A549 (cell line): ENCODE data around the gene CASP9. TPM values are rescaled to one million over a fixed set of nuclear protein-coding genes. Genes with fewer than 3 reads are reported as not detected.

Experiments used
- ATAC-seq, 2 experiments: fragments of 200-7000 bp in 1 of 2; fragments of >200 bp in 1 of 2; cut with Nextera tagmentation in 1 of 2; cut with Tn5 transposase in 1 of 2; 3 replicates each; pipeline versions ENCODE4 v1.8.0 to v1.9.1; 2018 to 2020; ENCODE audit warnings: mild to moderate bottlenecking in 1 of 2, moderate library complexity in 1 of 2
- CTCF ChIA-PET: fragments of 300-600 bp; sonication (Branson Sonifier 250); formaldehyde crosslinking; extraction: SDS; loops from one replicate; lab custom pipeline; 2021; ENCODE audit warnings: antibody characterized with exemption, inconsistent platforms; lab: Yijun Ruan, JAX
- POLR2A ChIA-PET: fragments of 350-600 bp; formaldehyde crosslinking; extraction: SDS; loops from one replicate; lab custom pipeline; 2021; ENCODE audit warnings: antibody characterized with exemption, inconsistent platforms; lab: Yijun Ruan, JAX
- DNase-seq, 2 experiments: peaks; one replicate each; pipeline versions ENCODE4 v3.0.0 to v3.0.0-alpha.2; 2011 to 2016; ENCODE audit warnings: low read depth in 1 of 2, low spot score in 1 of 2
- FAIRE-seq: peaks from 2 replicates; lab custom pipeline; 2011; peaks lifted over from hg19 to GRCh38; lab: Jason Lieb, UNC
- H3K27ac ChIP-seq, 2 experiments: fragments of >200 bp; sonication (Bioruptor Twin); formaldehyde crosslinking; 3 replicates each; pipeline ENCODE4 v1.5.1; 2016 to 2017
- H3K4me1 ChIP-seq: fragments of >200 bp; sonication (Bioruptor Twin); formaldehyde crosslinking; 3 replicates; pipeline ENCODE4 v1.6.1; 2016
- H3K4me2 ChIP-seq: fragments of >200 bp; sonication (Bioruptor Twin); formaldehyde crosslinking; 3 replicates; pipeline ENCODE4 v1.6.1; 2016
- H3K4me3 ChIP-seq: fragments of >200 bp; sonication (Bioruptor Twin); formaldehyde crosslinking; 3 replicates; pipeline ENCODE4 v1.5.1; 2016
- H3K9me3 ChIP-seq: fragments of >200 bp; sonication (Bioruptor Twin); formaldehyde crosslinking; 3 replicates; pipeline ENCODE4 v1.6.1; 2016
- CBX8 ChIP-seq: fragments of 200-600 bp; sonication (generic); IDR thresholded peaks from 2 replicates; pipeline ENCODE4 v1.6.1; 2016
- CEBPB ChIP-seq, 2 experiments: fragments of >200 bp in 1 of 2; sonication (Bioruptor Twin) in 1 of 2; formaldehyde crosslinking in 1 of 2; IDR thresholded peaks; 2 replicates each; pipeline ENCODE4 v1.6.1; 2012 to 2016
- EHF ChIP-seq: fragments of 250-450 bp; sonication (Bioruptor Pico); IDR thresholded peaks from 2 replicates; pipeline ENCODE4 v1.5.0; 2020; ENCODE audit warnings: mild to moderate bottlenecking
- ELK1 ChIP-seq: fragments of 150-350 bp; IDR thresholded peaks from 2 replicates; pipeline ENCODE4 v1.6.1; 2014; ENCODE audit warnings: low read depth, mild to moderate bottlenecking, low read length
- HOXA7 ChIP-seq: fragments of 250-450 bp; sonication (Bioruptor Pico); IDR thresholded peaks from 2 replicates; pipeline ENCODE4 v1.5.0; 2020; ENCODE audit warnings: mild to moderate bottlenecking, moderate library complexity
- HOXB13 ChIP-seq: fragments of 250-450 bp; sonication (Bioruptor Pico); IDR thresholded peaks from 2 replicates; pipeline ENCODE4 v1.5.0; 2020; ENCODE audit warnings: low read depth, mild to moderate bottlenecking, moderate library complexity
- HOXB5 ChIP-seq: fragments of 250-450 bp; sonication (Bioruptor Pico); IDR thresholded peaks from 2 replicates; pipeline ENCODE4 v1.5.0; 2020; ENCODE audit warnings: mild to moderate bottlenecking, moderate library complexity
- KDM1A ChIP-seq: fragments of 200-600 bp; sonication (generic); IDR thresholded peaks from 2 replicates; pipeline ENCODE4 v1.6.1; 2016; ENCODE audit warnings: low read depth, mild to moderate bottlenecking
- MAFK ChIP-seq: fragments of 450-650 bp; IDR thresholded peaks from 2 replicates; pipeline ENCODE4 v1.6.1; 2014; ENCODE audit not compliant: partially characterized antibody
- MAZ ChIP-seq: fragments of 150-350 bp; IDR thresholded peaks from 2 replicates; pipeline ENCODE4 v1.6.1; 2014; ENCODE audit warnings: antibody characterized with exemption, low read depth, low read length, borderline replicate concordance
- NFE2L2 ChIP-seq: fragments of 150-350 bp; conservative IDR thresholded peaks from 2 replicates; pipeline ENCODE4 v1.6.1; 2014; ENCODE audit warnings: low read length
- NPAS2 ChIP-seq: fragments of 250-450 bp; sonication (Bioruptor Pico); IDR thresholded peaks from 2 replicates; pipeline ENCODE4 v1.8.0; 2022; ENCODE audit warnings: mild to moderate bottlenecking, moderate library complexity, borderline replicate concordance
- NR3C1 ChIP-seq: fragments of >200 bp; sonication (Bioruptor Twin); formaldehyde crosslinking; IDR thresholded peaks from 3 replicates; pipeline ENCODE4 v1.6.1; 2017
- PBX3 ChIP-seq: IDR thresholded peaks from 2 replicates; pipeline ENCODE4 v1.6.1; 2012
- POLR2AphosphoS2 ChIP-seq: conservative IDR thresholded peaks from 2 replicates; pipeline ENCODE4 v1.6.1; 2012; ENCODE audit warnings: low read length, improper control_type of control experiment, inconsistent platforms
- RAD21 ChIP-seq, 2 experiments: fragments of >200 bp in 1 of 2; sonication (Bioruptor Twin) in 1 of 2; formaldehyde crosslinking in 1 of 2; IDR thresholded peaks in 1 of 2; conservative IDR thresholded peaks in 1 of 2; 2 replicates in 1 of 2; 3 replicates in 1 of 2; pipeline ENCODE4 v1.6.1; 2012 to 2018; ENCODE audit warnings: inconsistent platforms in 1 of 2
- RARB ChIP-seq: fragments of 250-450 bp; sonication (Bioruptor Pico); IDR thresholded peaks from 2 replicates; pipeline ENCODE4 v1.8.0; 2021; ENCODE audit warnings: mild to moderate bottlenecking, moderate library complexity
- RCOR1 ChIP-seq: fragments of 150-350 bp; IDR thresholded peaks from 2 replicates; pipeline ENCODE4 v1.6.1; 2014; ENCODE audit warnings: antibody characterized with exemption, low read length, low read depth
- RNF2 ChIP-seq: fragments of 200-600 bp; sonication (generic); IDR thresholded peaks from 2 replicates; pipeline ENCODE4 v1.6.1; 2016; ENCODE audit warnings: low read depth, mild to moderate bottlenecking, antibody characterized with exemption, moderate library complexity, borderline replicate concordance
- SMC3 ChIP-seq: fragments of >200 bp; sonication (Bioruptor Twin); formaldehyde crosslinking; IDR thresholded peaks from 3 replicates; pipeline ENCODE4 v1.6.1; 2018; ENCODE audit warnings: inconsistent platforms
- TP53 ChIP-seq: fragments of 250-450 bp; sonication (Bioruptor Pico); IDR thresholded peaks from 2 replicates; pipeline ENCODE4 v1.5.0; 2021; ENCODE audit warnings: mild to moderate bottlenecking, moderate library complexity
- ZSCAN20 ChIP-seq: fragments of 250-450 bp; sonication (Bioruptor Pico); IDR thresholded peaks from 2 replicates; pipeline ENCODE4 v1.8.0; 2022; ENCODE audit warnings: mild to moderate bottlenecking, moderate library complexity
- WGBS: methylation state at CpG from one replicate; pipeline ENCODE4 v1.1.6; 2017; ENCODE audit errors: missing lambda C conversion rate; 5-methylcytosine and 5-hydroxymethylcytosine counted together
- polyA plus RNA-seq, 4 experiments: library from polyadenylated mRNA; depleted of rRNA in 3 of 4; stranded (reverse); fragments of >200 nt; fragmentation: RNase III in 1 of 4; extraction: RNeasy Plus Mini Kit Qiagen cat#74134 plus additional on column Dnase treatment in 1 of 4; gene quantifications; 2 replicates in 3 of 4; 3 replicates in 1 of 4; pipeline ENCODE4 v1.2.3, GENCODE V29; 2011 to 2017
- TF ChIP-seq, protein P1 (sequence below): fragments of 250-450 bp; sonication (Bioruptor Pico); IDR thresholded peaks from 2 replicates; pipeline ENCODE4 v1.5.0; 2020; ENCODE audit warnings: low read depth, mild to moderate bottlenecking, moderate library complexity
- TF ChIP-seq, protein P2 (sequence below): fragments of 250-450 bp; sonication (Bioruptor Pico); IDR thresholded peaks from 2 replicates; pipeline ENCODE4 v1.5.0; 2021; ENCODE audit warnings: mild to moderate bottlenecking, moderate library complexity, borderline replicate concordance
- TF ChIP-seq, protein P3 (sequence below): fragments of >200 bp; sonication (Bioruptor Twin); formaldehyde crosslinking; IDR thresholded peaks from 3 replicates; pipeline ENCODE4 v1.5.1; 2016
- TF ChIP-seq, protein P4 (sequence below): fragments of 450-650 bp; IDR thresholded peaks from 2 replicates; pipeline ENCODE4 v1.6.1; 2014; ENCODE audit warnings: antibody characterized with exemption

The CASP9 gene
- polyA plus RNA-seq, 2 of the 4 experiments (the other 2 are of a cell fraction), result 11.0 to 16.1 TPM

DNA sequence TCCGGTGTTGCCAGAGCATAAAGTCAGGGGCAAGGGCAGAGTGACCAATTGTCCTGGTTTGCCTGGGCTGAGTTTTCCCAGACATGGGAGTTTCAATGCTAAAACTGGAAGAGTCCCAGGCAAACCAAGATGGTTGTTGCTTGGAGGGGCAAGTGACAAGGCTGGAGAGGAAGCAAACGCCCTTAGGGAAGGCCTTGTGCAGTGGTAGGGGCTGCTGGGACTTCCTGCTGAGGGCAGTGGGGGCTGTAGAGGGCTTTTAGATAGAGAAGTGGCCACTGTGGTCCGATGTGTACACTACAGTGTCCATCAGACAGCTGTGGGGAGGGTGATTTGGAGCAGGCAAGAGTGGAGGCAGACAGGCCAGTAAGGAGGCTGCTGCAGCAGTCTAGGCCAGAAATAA is 74.4 kb downstream of the CASP9 start:
- no peak overlapping the region for H3K4me2 ChIP-seq
- ChIA-PET CTCF (interaction anchor here (1.1 kb wide), 1 partner anchor 52 kb away, joined by 3 read pairs; no protein-coding TSS in a partner anchor), POLR2A (no interaction called here)
- H3K27ac ChIP-seq, result no peak overlapping the region
- TF ChIP-seq MAZ (no peak), ZSCAN20 (CRISPR knock-in tag) (no peak), NFE2L2 (no peak), CBX8 (no peak), NR3C1 (no peak), SMC3 (no peak), RAD21 (conservative IDR thresholded peaks at IDR 0.05 in 1 of 2, IDR thresholded peaks at IDR 0.05 in 1 of 2) (no peak), HOXB5 (no peak), HOXB13 (CRISPR knock-in tag) (no peak), EHF (CRISPR knock-in tag) (no peak), TP53 (CRISPR knock-in tag) (no peak), RNF2 (no peak), HOXA7 (CRISPR knock-in tag) (no peak), RCOR1 (no peak), KDM1A (no peak), CEBPB (IDR thresholded peaks at IDR 0.05) (no peak)
- TF ChIP-seq, protein P1, sequence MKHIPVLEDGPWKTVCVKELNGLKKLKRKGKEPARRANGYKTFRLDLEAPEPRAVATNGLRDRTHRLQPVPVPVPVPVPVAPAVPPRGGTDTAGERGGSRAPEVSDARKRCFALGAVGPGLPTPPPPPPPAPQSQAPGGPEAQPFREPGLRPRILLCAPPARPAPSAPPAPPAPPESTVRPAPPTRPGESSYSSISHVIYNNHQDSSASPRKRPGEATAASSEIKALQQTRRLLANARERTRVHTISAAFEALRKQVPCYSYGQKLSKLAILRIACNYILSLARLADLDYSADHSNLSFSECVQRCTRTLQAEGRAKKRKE (CRISPR knock-in tag), result no peak
- TF ChIP-seq, protein P2, sequence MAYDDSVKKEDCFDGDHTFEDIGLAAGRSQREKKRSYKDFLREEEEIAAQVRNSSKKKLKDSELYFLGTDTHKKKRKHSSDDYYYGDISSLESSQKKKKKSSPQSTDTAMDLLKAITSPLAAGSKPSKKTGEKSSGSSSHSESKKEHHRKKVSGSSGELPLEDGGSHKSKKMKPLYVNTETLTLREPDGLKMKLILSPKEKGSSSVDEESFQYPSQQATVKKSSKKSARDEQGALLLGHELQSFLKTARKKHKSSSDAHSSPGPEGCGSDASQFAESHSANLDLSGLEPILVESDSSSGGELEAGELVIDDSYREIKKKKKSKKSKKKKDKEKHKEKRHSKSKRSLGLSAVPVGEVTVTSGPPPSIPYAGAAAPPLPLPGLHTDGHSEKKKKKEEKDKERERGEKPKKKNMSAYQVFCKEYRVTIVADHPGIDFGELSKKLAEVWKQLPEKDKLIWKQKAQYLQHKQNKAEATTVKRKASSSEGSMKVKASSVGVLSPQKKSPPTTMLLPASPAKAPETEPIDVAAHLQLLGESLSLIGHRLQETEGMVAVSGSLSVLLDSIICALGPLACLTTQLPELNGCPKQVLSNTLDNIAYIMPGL (CRISPR knock-in tag), result no peak
- TF ChIP-seq, protein P3, sequence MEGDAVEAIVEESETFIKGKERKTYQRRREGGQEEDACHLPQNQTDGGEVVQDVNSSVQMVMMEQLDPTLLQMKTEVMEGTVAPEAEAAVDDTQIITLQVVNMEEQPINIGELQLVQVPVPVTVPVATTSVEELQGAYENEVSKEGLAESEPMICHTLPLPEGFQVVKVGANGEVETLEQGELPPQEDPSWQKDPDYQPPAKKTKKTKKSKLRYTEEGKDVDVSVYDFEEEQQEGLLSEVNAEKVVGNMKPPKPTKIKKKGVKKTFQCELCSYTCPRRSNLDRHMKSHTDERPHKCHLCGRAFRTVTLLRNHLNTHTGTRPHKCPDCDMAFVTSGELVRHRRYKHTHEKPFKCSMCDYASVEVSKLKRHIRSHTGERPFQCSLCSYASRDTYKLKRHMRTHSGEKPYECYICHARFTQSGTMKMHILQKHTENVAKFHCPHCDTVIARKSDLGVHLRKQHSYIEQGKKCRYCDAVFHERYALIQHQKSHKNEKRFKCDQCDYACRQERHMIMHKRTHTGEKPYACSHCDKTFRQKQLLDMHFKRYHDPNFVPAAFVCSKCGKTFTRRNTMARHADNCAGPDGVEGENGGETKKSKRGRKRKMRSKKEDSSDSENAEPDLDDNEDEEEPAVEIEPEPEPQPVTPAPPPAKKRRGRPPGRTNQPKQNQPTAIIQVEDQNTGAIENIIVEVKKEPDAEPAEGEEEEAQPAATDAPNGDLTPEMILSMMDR, result no peak
- TF ChIP-seq, protein P4, sequence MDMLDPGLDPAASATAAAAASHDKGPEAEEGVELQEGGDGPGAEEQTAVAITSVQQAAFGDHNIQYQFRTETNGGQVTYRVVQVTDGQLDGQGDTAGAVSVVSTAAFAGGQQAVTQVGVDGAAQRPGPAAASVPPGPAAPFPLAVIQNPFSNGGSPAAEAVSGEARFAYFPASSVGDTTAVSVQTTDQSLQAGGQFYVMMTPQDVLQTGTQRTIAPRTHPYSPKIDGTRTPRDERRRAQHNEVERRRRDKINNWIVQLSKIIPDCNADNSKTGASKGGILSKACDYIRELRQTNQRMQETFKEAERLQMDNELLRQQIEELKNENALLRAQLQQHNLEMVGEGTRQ, result no peak
- 59% methylated on average over 3 of the region's 3 CpGs for WGBS
- DNase-seq (no peak), ATAC-seq (no peak), FAIRE-seq (no peak)
- 0 out of 3 replicates have a peak, but pooled peaks cover under 1% of the 10 kb centered on the region for H3K4me1 ChIP-seq
- H3K4me3 ChIP-seq, result no peak overlapping the region
- H3K9me3 ChIP-seq, result no peaks in the 10 kb centered on the region

DNA sequence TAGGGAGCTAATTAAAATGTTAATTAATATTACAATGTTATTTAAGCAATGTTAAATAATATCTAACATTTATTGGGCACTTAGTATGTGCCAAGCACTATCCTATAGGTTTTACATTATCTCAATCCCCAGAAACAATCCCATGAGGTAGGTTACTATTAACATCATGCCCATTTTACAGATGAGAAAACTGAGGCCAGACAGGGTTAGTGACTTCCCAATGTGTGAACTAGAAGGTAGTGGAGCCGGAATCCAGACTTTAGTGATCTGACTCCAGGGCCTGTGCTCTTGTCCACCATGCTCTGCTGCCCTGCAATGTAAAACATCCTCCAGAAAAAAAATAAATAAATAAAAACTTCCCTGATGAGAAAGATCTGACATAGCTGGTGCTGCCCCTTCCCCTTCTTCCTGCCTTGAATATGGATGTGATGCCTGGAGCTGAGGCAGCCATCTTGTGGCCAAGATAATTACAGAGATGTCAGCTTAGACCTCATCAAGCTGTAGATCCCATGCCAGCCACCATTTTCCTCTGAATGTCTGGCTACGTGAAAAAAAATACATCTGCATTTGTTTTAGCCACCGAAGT is 75.0 kb downstream of the CASP9 start:
- Histone ChIP-seq H3K9me3 (no peaks in the 10 kb centered on the region), H3K4me2 (no peak overlapping the region), H3K27ac (no peak overlapping the region), H3K4me1 (no peaks in the 10 kb centered on the region), H3K4me3 (no peak overlapping the region)
- ChIA-PET CTCF (interaction anchor here (1.1 kb wide), 1 partner anchor 53 kb away, joined by 3 read pairs; no protein-coding TSS in a partner anchor), POLR2A (no interaction called here)
- TF ChIP-seq MAFK (no peak), PBX3 (no peak), HOXA7 (CRISPR knock-in tag) (no peak), HOXB5 (no peak), NPAS2 (CRISPR knock-in tag) (no peak), ELK1 (no peak), RAD21 (conservative IDR thresholded peaks at IDR 0.05 in 1 of 2, IDR thresholded peaks at IDR 0.05 in 1 of 2) (no peak), RARB (CRISPR knock-in tag) (no peak), POLR2AphosphoS2 (no peak)
- TF ChIP-seq, protein P3, result no peak
- FAIRE-seq (no peak), DNase-seq (no peak), ATAC-seq (no peak)
- 73% methylated on average over 3 of the region's 3 CpGs for WGBS
